ENCODE results near the gene CASZ1.
A peak's percentile ranks its signal among the peaks of the same experiment; 100 is the strongest.

CASZ1 gene

DNA sequence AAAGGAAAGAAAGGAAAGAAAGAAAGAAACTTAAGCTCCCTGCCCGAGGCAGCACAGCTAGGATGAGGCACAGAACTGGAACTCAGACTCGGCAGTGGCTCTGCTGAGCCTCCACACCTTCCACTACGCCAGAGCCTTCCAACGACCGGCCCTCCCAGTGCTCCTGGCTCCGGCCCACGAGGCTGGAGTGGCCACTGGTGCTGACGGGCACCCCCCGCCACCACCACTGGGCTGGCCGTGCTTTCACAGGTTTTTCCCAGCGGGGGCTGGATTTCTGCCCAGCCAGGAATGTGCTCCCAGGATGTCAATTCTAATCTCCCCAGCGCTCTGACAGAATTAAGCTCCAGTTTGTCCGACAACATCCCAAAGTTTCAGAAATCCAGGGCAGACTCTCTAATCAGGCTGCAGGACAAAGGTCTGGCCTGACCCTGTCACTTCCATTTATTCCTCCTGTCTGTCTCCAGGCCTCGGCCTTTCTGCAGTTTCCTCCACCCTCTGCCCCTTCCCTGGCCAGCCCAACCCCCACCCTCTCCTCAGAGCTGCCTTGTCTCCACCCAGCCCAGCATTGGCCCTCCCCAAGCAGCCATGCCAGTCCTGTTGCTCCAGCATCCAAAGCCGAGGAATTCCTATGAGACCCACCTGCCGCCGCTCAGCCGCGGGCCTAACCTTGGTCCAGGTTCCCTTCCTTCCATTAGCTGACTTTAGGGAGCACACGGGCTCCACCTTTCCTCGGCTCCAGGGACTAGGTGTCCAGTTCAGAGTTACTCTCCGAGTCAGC is 81.9 kb downstream of the CASZ1 start:
- TF ChIP-seq, protein P1, sequence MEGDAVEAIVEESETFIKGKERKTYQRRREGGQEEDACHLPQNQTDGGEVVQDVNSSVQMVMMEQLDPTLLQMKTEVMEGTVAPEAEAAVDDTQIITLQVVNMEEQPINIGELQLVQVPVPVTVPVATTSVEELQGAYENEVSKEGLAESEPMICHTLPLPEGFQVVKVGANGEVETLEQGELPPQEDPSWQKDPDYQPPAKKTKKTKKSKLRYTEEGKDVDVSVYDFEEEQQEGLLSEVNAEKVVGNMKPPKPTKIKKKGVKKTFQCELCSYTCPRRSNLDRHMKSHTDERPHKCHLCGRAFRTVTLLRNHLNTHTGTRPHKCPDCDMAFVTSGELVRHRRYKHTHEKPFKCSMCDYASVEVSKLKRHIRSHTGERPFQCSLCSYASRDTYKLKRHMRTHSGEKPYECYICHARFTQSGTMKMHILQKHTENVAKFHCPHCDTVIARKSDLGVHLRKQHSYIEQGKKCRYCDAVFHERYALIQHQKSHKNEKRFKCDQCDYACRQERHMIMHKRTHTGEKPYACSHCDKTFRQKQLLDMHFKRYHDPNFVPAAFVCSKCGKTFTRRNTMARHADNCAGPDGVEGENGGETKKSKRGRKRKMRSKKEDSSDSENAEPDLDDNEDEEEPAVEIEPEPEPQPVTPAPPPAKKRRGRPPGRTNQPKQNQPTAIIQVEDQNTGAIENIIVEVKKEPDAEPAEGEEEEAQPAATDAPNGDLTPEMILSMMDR (IDR thresholded peaks at IDR 0.05), result no peak
- no peak for TF ChIP-seq ZFX (IDR thresholded peaks at IDR 0.05; ENCODE audit: borderline replicate concordance)
- H3K27ac ChIP-seq, result no peak overlapping the region

DNA sequence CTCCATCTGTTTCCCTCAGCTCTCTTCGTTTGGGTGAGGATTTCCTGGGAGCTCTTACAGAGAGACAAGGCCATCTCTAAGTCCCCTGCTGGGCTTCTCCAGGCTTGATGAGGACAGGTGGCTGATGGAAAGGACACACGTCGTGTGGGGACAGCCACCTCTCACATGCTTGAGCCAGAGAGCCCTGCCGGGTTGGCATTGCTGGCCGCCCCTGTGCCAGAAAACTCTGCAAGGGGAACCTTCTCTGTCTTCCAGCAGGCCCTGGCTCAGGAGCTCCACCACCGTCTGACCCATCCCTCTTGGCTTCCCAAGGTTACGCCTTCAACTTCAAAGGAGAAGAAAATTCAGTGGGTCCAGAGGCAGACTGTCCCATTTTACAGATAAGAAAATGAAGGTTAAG is 82.8 kb downstream of the CASZ1 start:
- TF ChIP-seq, protein P1 (IDR thresholded peaks at IDR 0.05), result no peak
- TF ChIP-seq ZFX (IDR thresholded peaks at IDR 0.05; ENCODE audit: borderline replicate concordance), result no peak
- H3K27ac ChIP-seq, result no peak overlapping the region

DNA sequence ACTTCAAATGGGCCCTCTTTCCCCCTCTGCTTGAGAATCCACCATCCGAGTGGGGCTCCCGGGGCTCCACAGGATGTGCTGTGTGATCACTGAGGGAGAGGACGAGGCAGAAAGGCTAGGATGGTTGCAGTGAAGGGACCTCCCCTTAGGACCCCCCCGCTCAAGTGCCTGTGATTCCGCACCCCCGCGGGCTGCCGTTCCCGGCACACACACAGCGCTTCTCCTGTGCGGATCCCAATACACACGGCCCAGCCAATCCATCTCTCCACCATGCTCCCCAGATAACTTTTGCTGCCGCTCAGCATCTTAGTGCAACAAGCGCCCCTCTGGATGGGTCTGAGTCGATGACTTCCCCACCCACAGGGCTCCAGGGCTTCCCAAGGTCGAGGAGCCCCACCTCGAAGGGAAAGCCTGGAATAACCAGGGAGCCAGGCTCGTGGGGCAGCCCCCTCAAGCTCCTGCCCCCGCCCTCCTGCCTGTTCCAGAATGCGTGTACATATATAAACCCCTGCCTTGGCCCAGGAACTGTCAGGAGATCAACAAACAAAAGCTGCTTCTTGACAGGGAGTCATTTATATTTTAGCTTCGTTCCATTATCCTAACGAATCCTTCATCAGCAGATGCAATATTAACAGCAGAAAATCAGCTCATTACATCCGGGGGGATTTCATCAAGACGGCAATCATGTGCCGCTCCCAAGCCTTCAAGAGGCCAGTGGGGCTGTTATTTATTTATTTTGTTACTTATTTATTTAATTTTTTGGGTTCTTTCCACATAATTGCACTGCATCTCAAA is 83.7 kb downstream of the CASZ1 start:
- no peak for TF ChIP-seq ZFX (IDR thresholded peaks at IDR 0.05; ENCODE audit: borderline replicate concordance)
- TF ChIP-seq, protein P1 (IDR thresholded peaks at IDR 0.05), result no peak
- no peak overlapping the region for H3K27ac ChIP-seq

DNA sequence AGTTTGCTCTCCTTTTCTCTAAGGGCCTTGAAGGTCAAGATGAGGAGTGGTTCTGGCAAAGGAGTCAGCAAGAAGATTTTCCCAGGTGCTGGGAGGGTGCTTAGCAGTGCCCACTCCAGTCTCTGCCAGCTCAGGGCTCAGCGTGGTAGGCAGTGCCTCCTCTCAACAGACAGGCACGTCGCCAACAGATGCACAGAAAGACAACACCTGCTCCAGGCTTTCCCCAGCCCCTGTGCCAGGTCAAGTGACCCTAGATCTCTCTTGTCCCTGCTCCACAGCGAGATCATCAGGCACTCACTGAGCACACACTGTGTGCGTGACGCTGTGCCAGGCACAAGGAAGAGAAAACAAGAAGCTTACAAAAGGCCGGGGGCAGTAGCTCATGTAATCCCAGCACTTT is 86.0 kb downstream of the CASZ1 start:
- TF ChIP-seq, protein P1 (IDR thresholded peaks at IDR 0.05), result no peak
- TF ChIP-seq ZFX (IDR thresholded peaks at IDR 0.05; ENCODE audit: borderline replicate concordance), result no peak
- H3K27ac ChIP-seq, result no peak overlapping the region

DNA sequence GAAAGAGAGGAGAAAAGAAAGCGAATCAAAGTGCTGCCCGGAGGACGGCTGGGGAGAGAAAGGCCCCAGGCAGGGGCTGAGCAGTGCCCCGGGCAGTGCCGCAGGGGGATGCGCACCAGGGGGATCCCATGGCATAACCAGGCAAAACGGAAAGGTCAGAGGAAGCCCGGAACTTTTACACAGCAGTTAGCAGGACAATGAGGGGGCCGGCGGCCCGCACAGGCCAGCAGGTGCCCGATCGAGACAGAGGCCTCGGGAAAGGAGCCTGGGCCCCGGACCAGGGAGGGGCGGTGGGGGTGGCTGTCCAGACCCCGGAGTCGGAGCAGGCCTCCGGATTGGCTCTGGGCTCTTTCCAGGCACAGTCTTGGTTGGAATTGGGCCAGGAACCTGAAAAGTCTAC is 86.8 kb downstream of the CASZ1 start:
- H3K27ac ChIP-seq, result no peak overlapping the region
- TF ChIP-seq, protein P1 (IDR thresholded peaks at IDR 0.05), result no peak
- no peak for TF ChIP-seq ZFX (IDR thresholded peaks at IDR 0.05; ENCODE audit: borderline replicate concordance)

DNA sequence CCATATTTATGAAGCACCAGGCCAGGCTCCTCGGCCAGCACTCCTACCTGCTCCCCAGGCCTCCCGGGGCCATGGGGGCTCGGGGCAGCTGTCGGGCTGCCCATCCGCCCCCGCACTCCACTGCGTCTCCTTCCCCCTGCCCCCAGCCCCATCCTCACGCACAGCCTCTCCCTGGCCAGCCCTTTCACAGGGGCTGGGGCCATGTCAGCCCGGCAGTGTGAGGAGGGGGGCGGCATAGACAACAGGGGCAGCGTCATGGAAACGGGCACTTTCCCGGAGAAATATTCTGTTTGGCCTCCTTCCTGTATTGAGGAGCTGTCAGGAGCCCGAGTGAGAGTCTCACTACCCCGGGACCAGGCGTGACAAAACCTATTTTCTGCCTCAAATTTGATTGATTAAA is 87.3 kb downstream of the CASZ1 start:
- no peak for TF ChIP-seq ZFX (IDR thresholded peaks at IDR 0.05; ENCODE audit: borderline replicate concordance)
- TF ChIP-seq, protein P1 (IDR thresholded peaks at IDR 0.05), result no peak
- H3K27ac ChIP-seq, result peak overlapping the region; percentile 54

DNA sequence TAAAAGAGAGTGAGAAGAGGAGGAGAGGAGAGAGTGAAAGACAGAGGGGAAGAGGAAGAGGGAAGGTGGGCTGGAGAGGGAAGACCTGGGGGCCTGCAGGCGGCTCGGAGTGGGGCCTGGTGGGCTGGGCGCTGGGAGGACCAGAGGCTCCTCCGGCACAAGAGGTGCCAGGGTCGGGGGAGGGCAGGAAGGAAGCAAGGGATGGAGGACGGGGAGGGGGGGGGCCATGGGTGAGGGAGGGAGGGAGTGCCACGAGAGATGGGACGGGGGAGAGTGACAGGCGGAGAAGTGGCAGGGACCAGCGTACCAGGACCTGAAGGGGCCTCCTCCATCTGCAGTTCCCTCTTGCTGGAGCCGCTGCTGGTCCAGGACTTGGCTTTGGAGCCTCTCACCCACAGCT is 87.7 kb downstream of the CASZ1 start:
- TF ChIP-seq, protein P1 (IDR thresholded peaks at IDR 0.05), result no peak
- no peak for TF ChIP-seq ZFX (IDR thresholded peaks at IDR 0.05; ENCODE audit: borderline replicate concordance)
- peak overlapping the region; percentile 54 for H3K27ac ChIP-seq
